HL-60 (cell line): ENCODE results near the gene C14orf39.

ENCODE experiments used
- GABPA ChIP-seq: IDR thresholded peaks from 2 replicates; pipeline ENCODE4 v1.6.1; 2012; ENCODE audit warnings: low read depth
- POLR2AphosphoS5 ChIP-seq: IDR thresholded peaks from 2 replicates; pipeline ENCODE4 v1.6.1; 2012; ENCODE audit warnings: low read depth
- REST ChIP-seq: IDR thresholded peaks from 2 replicates; pipeline ENCODE4 v1.6.1; 2012; ENCODE audit warnings: low read depth; ENCODE audit not compliant: insufficient replicate concordance
- SPI1 ChIP-seq: IDR thresholded peaks from 2 replicates; pipeline ENCODE4 v1.6.1; 2012; ENCODE audit warnings: low read depth, mild to moderate bottlenecking, borderline replicate concordance
- TF ChIP-seq, protein P1 (sequence below): IDR thresholded peaks from one replicate; pipeline ENCODE4 v1.5.1; 2011; ENCODE audit warnings: low read length, control low read depth, inconsistent platforms; ENCODE audit not compliant: insufficient read depth

- TF ChIP-seq, protein P1, sequence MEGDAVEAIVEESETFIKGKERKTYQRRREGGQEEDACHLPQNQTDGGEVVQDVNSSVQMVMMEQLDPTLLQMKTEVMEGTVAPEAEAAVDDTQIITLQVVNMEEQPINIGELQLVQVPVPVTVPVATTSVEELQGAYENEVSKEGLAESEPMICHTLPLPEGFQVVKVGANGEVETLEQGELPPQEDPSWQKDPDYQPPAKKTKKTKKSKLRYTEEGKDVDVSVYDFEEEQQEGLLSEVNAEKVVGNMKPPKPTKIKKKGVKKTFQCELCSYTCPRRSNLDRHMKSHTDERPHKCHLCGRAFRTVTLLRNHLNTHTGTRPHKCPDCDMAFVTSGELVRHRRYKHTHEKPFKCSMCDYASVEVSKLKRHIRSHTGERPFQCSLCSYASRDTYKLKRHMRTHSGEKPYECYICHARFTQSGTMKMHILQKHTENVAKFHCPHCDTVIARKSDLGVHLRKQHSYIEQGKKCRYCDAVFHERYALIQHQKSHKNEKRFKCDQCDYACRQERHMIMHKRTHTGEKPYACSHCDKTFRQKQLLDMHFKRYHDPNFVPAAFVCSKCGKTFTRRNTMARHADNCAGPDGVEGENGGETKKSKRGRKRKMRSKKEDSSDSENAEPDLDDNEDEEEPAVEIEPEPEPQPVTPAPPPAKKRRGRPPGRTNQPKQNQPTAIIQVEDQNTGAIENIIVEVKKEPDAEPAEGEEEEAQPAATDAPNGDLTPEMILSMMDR = no peak
- no peak for TF ChIP-seq POLR2AphosphoS5
- no peak for TF ChIP-seq REST
- TF ChIP-seq GABPA = no peak
- no peak for TF ChIP-seq SPI1
Observed at GRCh38 chr14:60455875-60456274, 30.0 kb downstream of the C14orf39 start.
